Neural crest cell (in vitro differentiated cells): ENCODE data around the gene CHAC1. TPM values are rescaled to one million over a fixed set of nuclear protein-coding genes. Genes with fewer than 3 reads are reported as not detected.

Source experiments
- DNase-seq: peaks from one replicate; pipeline ENCODE4 v3.0.0; 2021; ENCODE audit warnings: low read depth, mixed read lengths, low spot score
- H3K27ac Mint-ChIP-seq: one replicate; pipeline ENCODE4 v1.8.0; 2021; ENCODE audit warnings: mild to moderate bottlenecking, mixed read lengths; ENCODE audit not compliant: unreplicated experiment
- H3K27me3 Mint-ChIP-seq: 2 replicates; pipeline ENCODE4 v1.8.0; 2021; ENCODE audit warnings: low read depth, mild to moderate bottlenecking, mixed read lengths
- H3K36me3 Mint-ChIP-seq: 2 replicates; pipeline ENCODE4 v1.8.0; 2021; ENCODE audit warnings: low read depth, mild to moderate bottlenecking, mixed read lengths
- H3K4me1 Mint-ChIP-seq: 2 replicates; pipeline ENCODE4 v1.8.0; 2021; ENCODE audit warnings: mixed read lengths
- H3K4me3 Mint-ChIP-seq: one replicate; pipeline ENCODE4 v1.8.0; 2021; ENCODE audit warnings: mild to moderate bottlenecking, mixed read lengths
- H3K9me3 Mint-ChIP-seq: 2 replicates; pipeline ENCODE4 v1.8.0; 2021; ENCODE audit warnings: mixed read lengths
- CTCF ChIP-seq: fragments of 200-600 bp; sonication (generic); conservative IDR thresholded peaks from 2 replicates; pipeline ENCODE4 v1.5.0; 2021; ENCODE audit warnings: antibody characterized with exemption, mild to moderate bottlenecking
- total RNA-seq: library from RNA; stranded (reverse); gene quantifications from 2 replicates; pipeline ENCODE4 v1.2.1, GENCODE V29; 2021

CHAC1 gene
- total RNA-seq, 1 donor from 2014 or later: 6.8 TPM

- no peak overlapping the region for H3K27ac Mint-ChIP-seq
- H3K4me1 Mint-ChIP-seq: no peaks in the 10 kb centered on the region
- no peak overlapping the region for H3K4me3 Mint-ChIP-seq
- no peaks in the 10 kb centered on the region for H3K36me3 Mint-ChIP-seq
- no peak for TF ChIP-seq CTCF
- no peaks in the 10 kb centered on the region for H3K27me3 Mint-ChIP-seq
- DNase-seq: no peak
- no peaks in the 10 kb centered on the region for H3K9me3 Mint-ChIP-seq
Measured at GRCh38 chr15:40978141-40978540, 24.9 kb downstream of the CHAC1 start.

GRCh38 chr15:40978562-40978961 is 25.3 kb downstream of the CHAC1 start:
- no peaks in the 10 kb centered on the region for H3K4me1 Mint-ChIP-seq
- H3K9me3 Mint-ChIP-seq: no peaks in the 10 kb centered on the region
- no peaks in the 10 kb centered on the region for H3K27me3 Mint-ChIP-seq
- no peaks in the 10 kb centered on the region for H3K36me3 Mint-ChIP-seq
- no peak overlapping the region for H3K27ac Mint-ChIP-seq
- TF ChIP-seq CTCF: no peak
- DNase-seq: no peak
- no peak overlapping the region for H3K4me3 Mint-ChIP-seq

GRCh38 chr15:40981186-40981585 is 27.9 kb downstream of the CHAC1 start:
- H3K27ac Mint-ChIP-seq: no peak overlapping the region
- no peaks in the 10 kb centered on the region for H3K4me1 Mint-ChIP-seq
- no peaks in the 10 kb centered on the region for H3K9me3 Mint-ChIP-seq
- no peaks in the 10 kb centered on the region for H3K36me3 Mint-ChIP-seq
- no peak for DNase-seq
- no peak for TF ChIP-seq CTCF
- H3K27me3 Mint-ChIP-seq: no peaks in the 10 kb centered on the region
- no peak overlapping the region for H3K4me3 Mint-ChIP-seq

GRCh38 chr15:40982855-40983254 is 29.6 kb downstream of the CHAC1 start:
- Mint-ChIP-seq H3K27me3 (no peaks in the 10 kb centered on the region), H3K36me3 (peaks cover 9% of the 10 kb centered on the region), H3K4me3 (no peak overlapping the region), H3K4me1 (no peaks in the 10 kb centered on the region), H3K9me3 (no peaks in the 10 kb centered on the region), H3K27ac (no peak overlapping the region)
- no peak for DNase-seq
- no peak for TF ChIP-seq CTCF

- no peaks in the 10 kb centered on the region for H3K27me3 Mint-ChIP-seq
- no peaks in the 10 kb centered on the region for H3K4me1 Mint-ChIP-seq
Measured at GRCh38 chr15:40984406-40984805, 31.1 kb downstream of the CHAC1 start.

More at GRCh38 chr15:40984406-40984805, 31.1 kb downstream of the CHAC1 start:
- Mint-ChIP-seq H3K9me3 (no peaks in the 10 kb centered on the region), H3K36me3 (peaks cover 9% of the 10 kb centered on the region), H3K27ac (no peak overlapping the region), H3K4me3 (no peak overlapping the region)
- TF ChIP-seq CTCF: no peak
- DNase-seq: no peak
